H1 (cell line): ENCODE measurements around the gene DLK1. TPM values are rescaled to one million over a fixed set of nuclear protein-coding genes. Genes with fewer than 3 reads are reported as not detected.

Experiments
- CTCF ChIA-PET: fragments of 300-600 bp; sonication (Branson Sonifier 250); formaldehyde crosslinking; loops from one replicate; lab custom pipeline; 2021; ENCODE audit not compliant: partially characterized antibody; lab: Charles Lee
- POLR2A ChIA-PET: fragments of 300-600 bp; sonication (Branson Sonifier 250); formaldehyde crosslinking; loops from one replicate; lab custom pipeline; 2021; ENCODE audit warnings: inconsistent platforms; ENCODE audit not compliant: partially characterized antibody; lab: Charles Lee
- DNase-seq, 2 experiments: peaks; one replicate each; pipeline versions ENCODE4 v3.0.0 to v3.0.0-alpha.2; 2010 to 2022; ENCODE audit warnings: low spot score in 2 of 2, low read depth in 1 of 2, mixed read lengths in 1 of 2
- FAIRE-seq: peaks from 2 replicates; lab custom pipeline; 2011; peaks lifted over from hg19 to GRCh38; lab: Jason Lieb, UNC
- H2AFZ ChIP-seq: 2 replicates; pipeline ENCODE4 v1.8.1; 2012; ENCODE audit warnings: low read length, inconsistent platforms
- H2AK5ac ChIP-seq: 2 replicates; pipeline ENCODE4 v1.6.1; 2013; ENCODE audit warnings: low read depth, low read length
- H2BK120ac ChIP-seq: replicated peaks from 2 replicates; pipeline ENCODE3; 2013; ENCODE audit warnings: low read depth, low read length, inconsistent platforms
- H2BK12ac ChIP-seq: 2 replicates; pipeline ENCODE4 v1.6.1; 2013; ENCODE audit warnings: low read depth, low read length
- H2BK15ac ChIP-seq: 2 replicates; pipeline ENCODE4 v1.6.1; 2013; ENCODE audit warnings: low read length
- H2BK20ac ChIP-seq: 2 replicates; pipeline ENCODE4 v1.6.1; 2013; ENCODE audit warnings: low read length
- H2BK5ac ChIP-seq: 2 replicates; pipeline ENCODE4 v1.6.1; 2013; ENCODE audit warnings: low read depth, low read length
- H3K14ac ChIP-seq: 2 replicates; pipeline ENCODE4 v1.6.1; 2013; ENCODE audit warnings: inconsistent platforms; ENCODE audit not compliant: insufficient read length
- H3K18ac ChIP-seq: 2 replicates; pipeline ENCODE4 v1.6.1; 2013; ENCODE audit warnings: low read length; ENCODE audit errors: extremely low read depth
- H3K23ac ChIP-seq: 2 replicates; pipeline ENCODE4 v1.6.1; 2013; ENCODE audit warnings: inconsistent platforms; ENCODE audit not compliant: insufficient read length
- H3K23me2 ChIP-seq: 2 replicates; pipeline ENCODE4 v1.6.1; 2013; ENCODE audit warnings: low read depth, low read length
- H3K27ac ChIP-seq: 2 replicates; pipeline ENCODE4 v1.6.1; 2011; ENCODE audit warnings: low read depth, low read length, inconsistent platforms
- H3K27me3 ChIP-seq, 4 experiments: replicated peaks in 1 of 4; 1 replicate in 1 of 4; 2 replicates in 3 of 4; pipeline versions ENCODE4 v1.6.1 to v1.8.1; 2011 to 2013; ENCODE audit warnings: low read length in 3 of 4, mild to moderate bottlenecking in 3 of 4, inconsistent platforms in 2 of 4, mixed read lengths in 2 of 4, moderate library complexity in 1 of 4; ENCODE audit not compliant: control insufficient read depth in 3 of 4, insufficient read depth in 3 of 4; ENCODE audit errors: extremely low read depth in 1 of 4
- H3K36me3 ChIP-seq, 4 experiments: 2 replicates each; pipeline versions ENCODE4 v1.6.1 to v1.8.1; 2011 to 2013; ENCODE audit warnings: mild to moderate bottlenecking in 4 of 4, low read length in 3 of 4, moderate library complexity in 2 of 4, control low read depth in 1 of 4, inconsistent platforms in 1 of 4; ENCODE audit not compliant: insufficient read depth in 4 of 4, control insufficient read depth in 2 of 4
- H3K4ac ChIP-seq: replicated peaks from 2 replicates; pipeline ENCODE3; 2013; ENCODE audit warnings: low read length, low read depth, mixed read lengths, inconsistent platforms; ENCODE audit not compliant: insufficient read length
- H3K4me1 ChIP-seq, 4 experiments: replicated peaks in 1 of 4; 1 replicate in 1 of 4; 2 replicates in 3 of 4; pipeline versions ENCODE4 v1.6.1 to v1.8.1; 2011 to 2013; ENCODE audit warnings: low read length in 3 of 4, inconsistent platforms in 2 of 4, mixed read lengths in 1 of 4; ENCODE audit not compliant: insufficient read depth in 4 of 4, control insufficient read depth in 3 of 4
- H3K4me2 ChIP-seq, 2 experiments: 2 replicates each; pipeline versions ENCODE4 v1.6.1 to v1.8.1; 2011 to 2013; ENCODE audit warnings: low read depth in 2 of 2, low read length in 2 of 2, control low read depth in 1 of 2, inconsistent platforms in 1 of 2, mild to moderate bottlenecking in 1 of 2; ENCODE audit not compliant: insufficient read depth in 1 of 2
- H3K4me3 ChIP-seq, 4 experiments: fragments of 200-600, 300-600 bp in 1 of 4; sonication (generic), shearing (Covaris generic), sonication (Bioruptor Twin) in 1 of 4; 2 replicates each; pipeline versions ENCODE4 v1.5.1 to v1.8.1; 2011 to 2016; ENCODE audit warnings: low read length in 4 of 4, low read depth in 3 of 4, control low read depth in 2 of 4, inconsistent platforms in 2 of 4, mild to moderate bottlenecking in 2 of 4, mixed read lengths in 1 of 4, moderate library complexity in 1 of 4; ENCODE audit not compliant: insufficient read depth in 2 of 4; ENCODE audit errors: extremely low read depth in 1 of 4
- H3K56ac ChIP-seq: replicated peaks from 2 replicates; pipeline ENCODE3; 2013; ENCODE audit warnings: low read depth, mild to moderate bottlenecking, mixed read lengths, low read length, inconsistent platforms; ENCODE audit not compliant: insufficient read length
- H3K79me1 ChIP-seq: 2 replicates; pipeline ENCODE4 v1.6.1; 2013; ENCODE audit warnings: low read depth, low read length, control low read depth
- H3K79me2 ChIP-seq, 2 experiments: 2 replicates each; pipeline versions ENCODE4 v1.6.1 to v1.8.1; 2012 to 2013; ENCODE audit warnings: low read length in 2 of 2, mild to moderate bottlenecking in 2 of 2, inconsistent platforms in 1 of 2; ENCODE audit not compliant: insufficient read depth in 2 of 2, control insufficient read depth in 1 of 2
- H3K9ac ChIP-seq, 4 experiments: replicated peaks in 1 of 4; 1 replicate in 1 of 4; 2 replicates in 3 of 4; pipeline versions ENCODE4 v1.6.1 to v1.8.1; 2011 to 2013; ENCODE audit warnings: low read depth in 3 of 4, low read length in 3 of 4, control low read depth in 2 of 4, mild to moderate bottlenecking in 2 of 4, moderate library complexity in 2 of 4, inconsistent platforms in 1 of 4; ENCODE audit errors: extremely low read depth in 1 of 4
- H3K9me3 ChIP-seq, 2 experiments: 2 replicates each; pipeline versions ENCODE4 v1.6.1 to v1.8.1; 2012 to 2013; ENCODE audit warnings: mild to moderate bottlenecking in 2 of 2, moderate library complexity in 2 of 2, control low read depth in 1 of 2, inconsistent platforms in 1 of 2, low read depth in 1 of 2, low read length in 1 of 2, mixed read lengths in 1 of 2; ENCODE audit not compliant: insufficient read depth in 2 of 2
- H4K20me1 ChIP-seq, 2 experiments: replicated peaks in 1 of 2; 2 replicates each; pipeline versions ENCODE3 to v1.8.1; 2011 to 2013; ENCODE audit warnings: inconsistent platforms in 2 of 2, low read length in 2 of 2, mild to moderate bottlenecking in 1 of 2; ENCODE audit not compliant: insufficient read depth in 2 of 2, control insufficient read depth in 1 of 2
- H4K5ac ChIP-seq: 2 replicates; pipeline ENCODE4 v1.6.1; 2013; ENCODE audit warnings: low read length, low read depth, mixed read lengths, inconsistent platforms; ENCODE audit not compliant: insufficient read length
- H4K8ac ChIP-seq: 2 replicates; pipeline ENCODE4 v1.8.0; 2013; ENCODE audit warnings: mild to moderate bottlenecking, moderate library complexity, low read length, inconsistent platforms; ENCODE audit not compliant: insufficient read depth; ENCODE audit errors: extremely low read depth
- H4K91ac ChIP-seq: replicated peaks from 2 replicates; pipeline ENCODE3; 2013; ENCODE audit warnings: low read length, mixed read lengths, inconsistent platforms; ENCODE audit not compliant: insufficient read length
- CHD2 ChIP-seq: IDR thresholded peaks from 2 replicates; pipeline ENCODE4 v1.6.1; 2012; ENCODE audit warnings: low read length, improper control_type of control experiment
- CTBP2 ChIP-seq: IDR thresholded peaks from 2 replicates; pipeline ENCODE4 v1.7.0; 2011; ENCODE audit warnings: borderline replicate concordance, mild to moderate bottlenecking, moderate library complexity, mixed read lengths, low read length; ENCODE audit not compliant: insufficient read depth, insufficient read length
- HDAC6 ChIP-seq: IDR thresholded peaks from one replicate; pipeline ENCODE4 v1.7.1; 2012; ENCODE audit warnings: low read depth, mild to moderate bottlenecking, inconsistent platforms, low read length, moderate library complexity
- NRF1 ChIP-seq: IDR thresholded peaks from 2 replicates; pipeline ENCODE4 v1.6.1; 2011; ENCODE audit warnings: mild to moderate bottlenecking, low read depth, low read length, improper control_type of control experiment
- RAD21 ChIP-seq, 2 experiments: IDR thresholded peaks in 1 of 2; conservative IDR thresholded peaks in 1 of 2; 2 replicates each; pipeline ENCODE4 v1.6.1; 2011; ENCODE audit warnings: low read depth in 2 of 2, low read length in 2 of 2, improper control_type of control experiment in 1 of 2, inconsistent platforms in 1 of 2, mild to moderate bottlenecking in 1 of 2, moderate library complexity in 1 of 2
- SAP30 ChIP-seq: fragments of 300-600 bp; sonication (generic); IDR thresholded peaks from 2 replicates; pipeline ENCODE4 v1.7.1; 2012; ENCODE audit warnings: low read length, moderate library complexity, mild to moderate bottlenecking, inconsistent platforms; ENCODE audit not compliant: insufficient read depth, insufficient replicate concordance
- WGBS, 2 experiments: shearing (Covaris generic) in 1 of 2; methylation state at CpG; one replicate each; pipeline versions ENCODE4 v1.1.6 to v1.1.7; 2013 to 2015; ENCODE audit warnings: low lambda C conversion rate in 2 of 2, mixed read lengths in 2 of 2, inconsistent platforms in 1 of 2, low coverage in 1 of 2, missing lambda C conversion rate in 1 of 2; ENCODE audit not compliant: insufficient replicate concordance in 2 of 2, insufficient coverage in 1 of 2, insufficient read length in 1 of 2; ENCODE audit errors: extremely low coverage in 1 of 2, missing lambda C conversion rate in 1 of 2; 5-methylcytosine and 5-hydroxymethylcytosine counted together
- polyA plus RNA-seq, 7 experiments: library from polyadenylated mRNA; depleted of rRNA in 3 of 7; stranded (reverse) in 5 of 7; unstranded in 2 of 7; fragments of >200 nt in 5 of 7; fragments of 200-250 nt in 2 of 7; gene quantifications; 1 replicate in 5 of 7; 2 replicates in 1 of 7; 4 replicates in 1 of 7; pipeline versions ENCODE4 v1.2.1 to v1.2.3, GENCODE V29; 2011 to 2013; ENCODE audit warnings: missing spikeins in 2 of 7, mixed read lengths in 2 of 7
- total RNA-seq: library from RNA; stranded (reverse); fragmentation: NEBNext Ultra II Directional; extraction: Animal tissue kit (Norgen Biotek cat#: 25700); gene quantifications from 2 replicates; pipeline ENCODE4 v1.2.1, GENCODE V29; 2021

Gene DLK1
- total and polyA plus RNA-seq, 2 of the 8 experiments (the other 6 are each of a cell fraction or from before 2014, with no cell fraction given), result 1.3 to 2.4 TPM

DNA sequence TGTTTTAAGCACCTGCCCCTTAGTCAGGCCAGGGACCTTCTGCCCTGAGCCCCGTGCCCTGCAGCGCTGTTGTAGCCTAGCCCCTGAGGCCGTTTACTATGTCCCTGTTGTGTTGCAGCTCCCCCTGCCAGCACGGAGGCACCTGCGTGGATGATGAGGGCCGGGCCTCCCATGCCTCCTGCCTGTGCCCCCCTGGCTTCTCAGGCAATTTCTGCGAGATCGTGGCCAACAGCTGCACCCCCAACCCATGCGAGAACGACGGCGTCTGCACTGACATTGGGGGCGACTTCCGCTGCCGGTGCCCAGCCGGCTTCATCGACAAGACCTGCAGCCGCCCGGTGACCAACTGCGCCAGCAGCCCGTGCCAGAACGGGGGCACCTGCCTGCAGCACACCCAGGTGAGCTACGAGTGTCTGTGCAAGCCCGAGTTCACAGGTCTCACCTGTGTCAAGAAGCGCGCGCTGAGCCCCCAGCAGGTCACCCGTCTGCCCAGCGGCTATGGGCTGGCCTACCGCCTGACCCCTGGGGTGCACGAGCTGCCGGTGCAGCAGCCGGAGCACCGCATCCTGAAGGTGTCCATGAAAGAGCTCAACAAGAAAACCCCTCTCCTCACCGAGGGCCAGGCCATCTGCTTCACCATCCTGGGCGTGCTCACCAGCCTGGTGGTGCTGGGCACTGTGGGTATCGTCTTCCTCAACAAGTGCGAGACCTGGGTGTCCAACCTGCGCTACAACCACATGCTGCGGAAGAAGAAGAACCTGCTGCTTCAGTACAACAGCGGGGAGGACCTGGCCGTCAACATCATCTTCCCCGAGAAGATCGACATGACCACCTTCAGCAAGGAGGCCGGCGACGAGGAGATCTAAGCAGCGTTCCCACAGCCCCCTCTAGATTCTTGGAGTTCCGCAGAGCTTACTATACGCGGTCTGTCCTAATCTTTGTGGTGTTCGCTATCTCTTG, 7.6 kb downstream of the DLK1 start:
- H2BK15ac ChIP-seq, result no peak overlapping the region
- no peak overlapping the region for H2AK5ac ChIP-seq
- no peak overlapping the region for H3K9ac ChIP-seq
- no peaks in the 10 kb centered on the region for H4K20me1 ChIP-seq
- DNase-seq (no peak), FAIRE-seq (no peak)
- peaks cover 0 to 11% (median 8%) of the 10 kb centered on the region in 4 experiments; a peak in 5 of 7 replicates for H3K27me3 ChIP-seq
- H3K4me2 ChIP-seq, result no peak overlapping the region
- no peak overlapping the region for H4K91ac ChIP-seq
- no peak overlapping the region for H3K14ac ChIP-seq
- H3K27ac ChIP-seq, result no peak overlapping the region
- H2BK5ac ChIP-seq, result no peak overlapping the region
- H3K23me2 ChIP-seq, result no peaks in the 10 kb centered on the region
- H2AFZ ChIP-seq, result no peak overlapping the region
- ChIA-PET POLR2A (no interaction called here), CTCF (interaction anchor here (0.7 to 2.2 kb wide), 5 partner anchors 18 to 167 kb away, joined by 3 to 7 read pairs (median 3); no protein-coding TSS in a partner anchor)
- H2BK120ac ChIP-seq, result no peak overlapping the region
- no peaks in the 10 kb centered on the region for H3K9me3 ChIP-seq
- H3K36me3 ChIP-seq, result no peaks in the 10 kb centered on the region
- no peak overlapping the region for H4K5ac ChIP-seq
- no peaks in the 10 kb centered on the region for H3K79me2 ChIP-seq
- H3K18ac ChIP-seq, result no peak overlapping the region
- no peak overlapping the region for H3K23ac ChIP-seq
- H3K56ac ChIP-seq, result no peak overlapping the region
- H2BK20ac ChIP-seq, result no peak overlapping the region
- no peak overlapping the region for H3K4me3 ChIP-seq
- H3K4me1 ChIP-seq, result peaks cover 0 to 11% (median 4%) of the 10 kb centered on the region in 4 experiments; a peak in 4 of 7 replicates
- 87% methylated on average over 40 of the region's 52 CpGs; no CpG with 5 or more reads in 1 of the 2 experiments for WGBS, 2 experiments
- H3K4ac ChIP-seq, result no peak overlapping the region
- no peaks in the 10 kb centered on the region for H3K79me1 ChIP-seq
- peak overlapping the region; percentile 60; the same call in 1 of the 2 replicates for H4K8ac ChIP-seq
- no peak overlapping the region for H2BK12ac ChIP-seq
- no peak for TF ChIP-seq CTBP2
- TF ChIP-seq RAD21 (IDR thresholded peaks at IDR 0.05 in 1 of 2, conservative IDR thresholded peaks at IDR 0.05 in 1 of 2; ENCODE audit: low read depth in 2 of 2, low read length in 2 of 2), result peak in 1 of 2 experiments; percentile 12; a peak in 1 of 4 replicates
- no peak for TF ChIP-seq NRF1
- no peak for TF ChIP-seq HDAC6
- TF ChIP-seq SAP30, result no peak
- TF ChIP-seq CHD2, result no peak
- TF ChIP-seq, all 59 proteins: peak for 1
